H1 (cell line): ENCODE measurements around the gene UGT1A3. TPM values are rescaled to one million over a fixed set of nuclear protein-coding genes. Genes with fewer than 3 reads are reported as not detected.

Experiments used
- BRCA1 ChIP-seq: IDR thresholded peaks from 2 replicates; pipeline ENCODE4 v1.6.1; 2012; ENCODE audit warnings: low read depth, low read length, improper control_type of control experiment
- CEBPB ChIP-seq: IDR thresholded peaks from 2 replicates; pipeline ENCODE4 v1.6.1; 2012; ENCODE audit warnings: low read depth, low read length
- GABPA ChIP-seq: IDR thresholded peaks from 2 replicates; pipeline ENCODE4 v1.6.1; 2011; ENCODE audit warnings: mild to moderate bottlenecking, low read length, moderate library complexity, borderline replicate concordance; ENCODE audit not compliant: insufficient read depth
- MAFK ChIP-seq: IDR thresholded peaks from 2 replicates; pipeline ENCODE4 v1.6.1; 2012; ENCODE audit warnings: low read depth, mild to moderate bottlenecking, improper control_type of control experiment, low read length
- PHF8 ChIP-seq: fragments of 200-600 bp; sonication (generic); conservative IDR thresholded peaks from 2 replicates; pipeline ENCODE4 v1.7.1; 2012; ENCODE audit warnings: low read depth, mild to moderate bottlenecking, inconsistent platforms, low read length, moderate library complexity
- RFX5 ChIP-seq: IDR thresholded peaks from 2 replicates; pipeline ENCODE4 v1.6.1; 2011; ENCODE audit warnings: low read depth, low read length, improper control_type of control experiment, borderline replicate concordance
- RNF2 ChIP-seq: fragments of 200-900, 300-1000 bp; sonication (generic); IDR thresholded peaks from 2 replicates; pipeline ENCODE4 v1.7.1; 2016; ENCODE audit warnings: borderline replicate concordance, low read depth, mild to moderate bottlenecking, antibody characterized with exemption, low read length; ENCODE audit not compliant: poor library complexity, severe bottlenecking; ENCODE audit errors: missing control alignments
- RXRA ChIP-seq: IDR thresholded peaks from 2 replicates; pipeline ENCODE4 v1.6.1; 2011; ENCODE audit warnings: low read depth, mild to moderate bottlenecking, low read length, moderate library complexity; ENCODE audit not compliant: insufficient read depth
- polyA plus RNA-seq, 7 experiments: library from polyadenylated mRNA; depleted of rRNA in 3 of 7; stranded (reverse) in 5 of 7; unstranded in 2 of 7; fragments of >200 nt in 5 of 7; fragments of 200-250 nt in 2 of 7; gene quantifications; 1 replicate in 5 of 7; 2 replicates in 1 of 7; 4 replicates in 1 of 7; pipeline versions ENCODE4 v1.2.1 to v1.2.3, GENCODE V29; 2011 to 2013; ENCODE audit warnings: missing spikeins in 2 of 7, mixed read lengths in 2 of 7
- total RNA-seq: library from RNA; stranded (reverse); fragmentation: NEBNext Ultra II Directional; extraction: Animal tissue kit (Norgen Biotek cat#: 25700); gene quantifications from 2 replicates; pipeline ENCODE4 v1.2.1, GENCODE V29; 2021

UGT1A3 gene
- total and polyA plus RNA-seq, 2 of the 8 experiments (the other 6 are each of a cell fraction or from before 2014, with no cell fraction given) = not detected

DNA sequence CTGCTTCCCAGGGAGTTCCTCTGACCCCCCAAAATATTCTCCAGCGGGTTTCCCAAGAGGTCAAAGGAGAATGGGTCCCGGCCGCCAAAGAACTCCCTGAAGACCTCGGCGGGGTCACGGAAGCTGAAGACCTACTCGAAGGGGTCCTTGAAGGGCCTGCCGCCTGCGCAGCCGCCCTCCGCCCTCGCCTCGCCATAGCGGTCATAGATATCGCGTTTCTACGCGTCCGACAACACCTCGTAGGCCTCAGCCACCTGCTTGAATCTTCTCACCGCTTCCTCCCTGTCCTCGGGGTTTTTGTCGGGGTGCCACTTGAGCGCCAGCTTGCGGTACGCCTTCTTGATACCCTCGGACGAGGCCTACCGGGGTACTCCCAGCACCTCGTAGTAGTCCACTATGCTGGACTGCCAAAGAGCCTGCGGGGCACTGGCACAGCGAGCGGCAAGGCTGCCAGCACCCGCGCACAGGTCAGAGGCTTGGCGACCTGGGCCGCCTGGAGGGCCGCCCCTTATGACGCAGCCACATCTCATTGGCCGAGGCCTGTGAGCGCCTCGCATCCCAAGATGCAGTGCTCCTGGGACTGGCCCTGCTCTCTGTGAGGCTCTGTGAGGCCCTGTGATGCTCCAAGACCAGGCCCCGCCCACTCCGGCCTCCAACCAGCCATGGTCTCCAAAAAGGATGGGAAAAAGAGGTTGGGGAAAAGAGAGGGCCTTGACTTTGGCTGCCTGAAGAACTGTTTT lies 26.2 kb downstream of the UGT1A3 start (continued):
- TF ChIP-seq PHF8 = no peak
- TF ChIP-seq CEBPB = no peak
- TF ChIP-seq RXRA = no peak
- TF ChIP-seq BRCA1 = no peak
- TF ChIP-seq RFX5 = no peak
- TF ChIP-seq RNF2 = no peak
- no peak for TF ChIP-seq GABPA
- no peak for TF ChIP-seq MAFK
